HEK293T (cell line): Measurements from ENCODE around the gene GJA4.

Experiments used
- ARNT ChIP-seq: fragments of 450-650 bp; IDR thresholded peaks from 2 replicates; pipeline ENCODE4 v1.6.1; 2017; ENCODE audit warnings: mild to moderate bottlenecking
- BHLHE40 ChIP-seq: fragments of 450-650 bp; IDR thresholded peaks from 2 replicates; pipeline ENCODE4 v1.6.1; 2016; ENCODE audit warnings: mild to moderate bottlenecking, moderate library complexity, borderline replicate concordance
- ELF4 ChIP-seq: fragments of 450-650 bp; IDR thresholded peaks from 2 replicates; pipeline ENCODE4 v1.6.1; 2017; ENCODE audit warnings: antibody characterized with exemption
- FOXK2 ChIP-seq: fragments of 450-650 bp; IDR thresholded peaks from 2 replicates; pipeline ENCODE4 v1.6.1; 2016; ENCODE audit warnings: mild to moderate bottlenecking
- HDGF ChIP-seq: fragments of 450-650 bp; IDR thresholded peaks from 2 replicates; pipeline ENCODE4 v1.6.1; 2017; ENCODE audit warnings: antibody characterized with exemption, borderline replicate concordance
- LEF1 ChIP-seq: fragments of 450-650 bp; IDR thresholded peaks from 2 replicates; pipeline ENCODE4 v1.6.1; 2017; ENCODE audit warnings: mild to moderate bottlenecking, borderline replicate concordance
- SP1 ChIP-seq: fragments of 450-650 bp; IDR thresholded peaks from 2 replicates; pipeline ENCODE4 v1.6.1; 2017
- TARDBP ChIP-seq: fragments of 450-650 bp; IDR thresholded peaks from 2 replicates; pipeline ENCODE4 v1.6.1; 2016

DNA sequence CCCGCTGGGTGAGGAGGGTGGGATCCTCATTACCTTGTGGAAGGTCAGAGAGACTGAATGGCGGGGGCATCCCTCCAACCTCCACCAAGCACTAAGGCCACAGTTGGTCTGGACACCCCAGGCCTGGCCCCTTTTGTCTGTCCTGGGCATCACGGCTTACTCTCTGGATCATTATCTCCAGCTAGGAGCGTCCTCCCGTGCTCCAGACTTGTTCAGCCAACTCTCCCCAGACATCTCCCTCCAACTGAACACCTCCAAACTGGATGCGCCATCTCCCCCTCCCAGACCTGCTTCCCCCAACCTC, 45.2 kb upstream of the GJA4 start:
- no peak for TF ChIP-seq ARNT
- no peak for TF ChIP-seq HDGF
- no peak for TF ChIP-seq LEF1
- TF ChIP-seq BHLHE40, result no peak
- TF ChIP-seq SP1, result no peak
- no peak for TF ChIP-seq TARDBP
- no peak for TF ChIP-seq FOXK2
- no peak for TF ChIP-seq ELF4
